ENCODE results near the gene RMND1.

RMND1 gene

GRCh38 chr6:151402228-151402627, 49.7 kb downstream of the RMND1 start:
- no peak for TF ChIP-seq CTCF (IDR thresholded peaks at IDR 0.05; ENCODE audit: low read depth, low read length)
- H3K4me3 ChIP-seq (ENCODE audit: low read depth, low read length), result no peak overlapping the region

- no peak for TF ChIP-seq CTCF (IDR thresholded peaks at IDR 0.05; ENCODE audit: low read depth, low read length)
- H3K4me3 ChIP-seq (ENCODE audit: low read depth, low read length), result no peak overlapping the region
These were observed 51.5 kb downstream of the RMND1 start for GRCh38 chr6:151400473-151400872.

GRCh38 chr6:151399679-151400078, 52.2 kb downstream of the RMND1 start:
- no peak overlapping the region for H3K4me3 ChIP-seq (ENCODE audit: low read depth, low read length)

GRCh38 chr6:151393410-151393809, 58.5 kb downstream of the RMND1 start:
- H3K4me3 ChIP-seq (ENCODE audit: low read depth, low read length), result no peak overlapping the region

More at GRCh38 chr6:151399679-151400078, 52.2 kb downstream of the RMND1 start:
- TF ChIP-seq CTCF (IDR thresholded peaks at IDR 0.05; ENCODE audit: low read depth, low read length), result no peak

GRCh38 chr6:151392427-151392826, 59.5 kb downstream of the RMND1 start:
- TF ChIP-seq CTCF (IDR thresholded peaks at IDR 0.05; ENCODE audit: low read depth, low read length), result no peak
- peak overlapping the region; percentile 86 for H3K4me3 ChIP-seq (ENCODE audit: low read depth, low read length)

More at GRCh38 chr6:151393410-151393809, 58.5 kb downstream of the RMND1 start:
- no peak for TF ChIP-seq CTCF (IDR thresholded peaks at IDR 0.05; ENCODE audit: low read depth, low read length)

GRCh38 chr6:151391471-151392413, 60.2 kb downstream of the RMND1 start, which contains the start of gene ZBTB2:
TSS of gene ZBTB2 (minus strand) at chr6:151391559. CDS start at chr6:151373637, 17,922 bp downstream.
- no peak for TF ChIP-seq CTCF (IDR thresholded peaks at IDR 0.05; ENCODE audit: low read depth, low read length)
- H3K4me3 ChIP-seq (ENCODE audit: low read depth, low read length), result peak within 1 kb of the TSS; percentile 86

- TF ChIP-seq CTCF (IDR thresholded peaks at IDR 0.05; ENCODE audit: low read depth, low read length), result no peak
These were observed 61.0 kb downstream of the RMND1 start for GRCh38 chr6:151390851-151391470.

More at GRCh38 chr6:151390851-151391470, 61.0 kb downstream of the RMND1 start:
- peak overlapping the region; percentile 86 for H3K4me3 ChIP-seq (ENCODE audit: low read depth, low read length)

All from WI38 (cell line).